WTC11 (cell line): ENCODE data around the gene ALG8. TPM values are rescaled to one million over a fixed set of nuclear protein-coding genes. Genes with fewer than 3 reads are reported as not detected.

Experiments
- ATAC-seq: fragments of 200-7000 bp; cut with Tn5 transposase; 2 replicates; pipeline ENCODE4 v1.10.0; 2021; ENCODE audit warnings: mild to moderate bottlenecking, moderate library complexity
- CTCF ChIA-PET: fragments of 300-600 bp; sonication (Branson Sonifier 250); formaldehyde crosslinking; loops from one replicate; lab custom pipeline; 2021; ENCODE audit warnings: antibody characterized with exemption; lab: Charles Lee
- POLR2A ChIA-PET: fragments of 350-600 bp; sonication (Branson Sonifier 250); formaldehyde crosslinking; loops from one replicate; lab custom pipeline; 2021; ENCODE audit warnings: antibody characterized with exemption; lab: Charles Lee
- DNase-seq: peaks from one replicate; pipeline ENCODE4 v3.0.0; 2021; ENCODE audit warnings: low spot score
- H3K27ac Mint-ChIP-seq: 2 replicates; pipeline ENCODE4 v1.8.0; 2021; ENCODE audit warnings: mixed read lengths
- H3K27me3 Mint-ChIP-seq: 2 replicates; pipeline ENCODE4 v1.8.0; 2021; ENCODE audit warnings: low read depth, mild to moderate bottlenecking, moderate library complexity, mixed read lengths
- H3K36me3 Mint-ChIP-seq: 2 replicates; pipeline ENCODE4 v1.8.0; 2021; ENCODE audit warnings: mixed read lengths
- H3K4me1 Mint-ChIP-seq: 2 replicates; pipeline ENCODE4 v1.8.0; 2022; ENCODE audit warnings: mixed read lengths
- H3K4me3 Mint-ChIP-seq: 2 replicates; pipeline ENCODE4 v1.8.0; 2021; ENCODE audit warnings: mild to moderate bottlenecking, moderate library complexity, mixed read lengths
- H3K9me3 Mint-ChIP-seq: 2 replicates; pipeline ENCODE4 v1.8.0; 2021; ENCODE audit warnings: mixed read lengths
- CREB1 ChIP-seq: sonication (generic); formaldehyde crosslinking; IDR thresholded peaks from 2 replicates; pipeline ENCODE4 v1.8.0; 2023; ENCODE audit warnings: mild to moderate bottlenecking, missing genetic modification reagents
- CREM ChIP-seq: sonication (generic); formaldehyde crosslinking; IDR thresholded peaks from 2 replicates; pipeline ENCODE4 v1.8.1; 2022; ENCODE audit warnings: mild to moderate bottlenecking, missing genetic modification reagents, moderate library complexity
- GABPB1 ChIP-seq: sonication (generic); formaldehyde crosslinking; IDR thresholded peaks from 2 replicates; pipeline ENCODE4 v1.8.1; 2023; ENCODE audit warnings: mild to moderate bottlenecking, missing genetic modification reagents
- IRF2 ChIP-seq: sonication (generic); formaldehyde crosslinking; IDR thresholded peaks from 2 replicates; pipeline ENCODE4 v1.8.0; 2022; ENCODE audit warnings: low read depth, missing genetic modification reagents, borderline replicate concordance
- NFE2L1 ChIP-seq: sonication (generic); formaldehyde crosslinking; IDR thresholded peaks from 2 replicates; pipeline ENCODE4 v1.8.1; 2023; ENCODE audit warnings: missing genetic modification reagents
- NR2C2 ChIP-seq: sonication (generic); formaldehyde crosslinking; IDR thresholded peaks from 2 replicates; pipeline ENCODE4 v1.8.0; 2022; ENCODE audit warnings: mild to moderate bottlenecking, missing genetic modification reagents
- RORB ChIP-seq: fragments of 250-450 bp; sonication (Bioruptor Pico); IDR thresholded peaks from 2 replicates; pipeline ENCODE4 v1.9.0; 2021; ENCODE audit warnings: mild to moderate bottlenecking
- SMAD4 ChIP-seq: sonication (generic); formaldehyde crosslinking; IDR thresholded peaks from 2 replicates; pipeline ENCODE4 v1.8.0; 2022; ENCODE audit warnings: mild to moderate bottlenecking, missing genetic modification reagents
- TCF7 ChIP-seq: sonication (generic); formaldehyde crosslinking; IDR thresholded peaks from 2 replicates; pipeline ENCODE4 v1.8.0; 2022; ENCODE audit warnings: mild to moderate bottlenecking, low read depth, missing genetic modification reagents, moderate library complexity
- TEAD1 ChIP-seq: sonication (generic); formaldehyde crosslinking; IDR thresholded peaks from 2 replicates; pipeline ENCODE4 v1.8.0; 2022; ENCODE audit warnings: mild to moderate bottlenecking, missing genetic modification reagents
- total RNA-seq: library from RNA; stranded (reverse); gene quantifications from 3 replicates; pipeline ENCODE4 v1.2.3, GENCODE V29; 2021
- TF ChIP-seq, protein P1 (sequence below): sonication (generic); formaldehyde crosslinking; IDR thresholded peaks from 2 replicates; pipeline ENCODE4 v1.8.1; 2023; ENCODE audit warnings: mild to moderate bottlenecking, missing genetic modification reagents, moderate library complexity
- TF ChIP-seq, protein P2 (sequence below): sonication (generic); formaldehyde crosslinking; IDR thresholded peaks from 2 replicates; pipeline ENCODE4 v1.8.1; 2023; ENCODE audit warnings: mild to moderate bottlenecking, missing genetic modification reagents, borderline replicate concordance
- TF ChIP-seq, protein P3 (sequence below): fragments of 250-450 bp; sonication (Bioruptor Pico); IDR thresholded peaks from 2 replicates; pipeline ENCODE4 v2.1.2; 2022; ENCODE audit warnings: mild to moderate bottlenecking, moderate library complexity
- TF ChIP-seq, protein P4 (sequence below): sonication (generic); formaldehyde crosslinking; IDR thresholded peaks from 2 replicates; pipeline ENCODE4 v1.8.1; 2022; ENCODE audit warnings: low read depth, mild to moderate bottlenecking, moderate library complexity, missing genetic modification reagents, borderline replicate concordance
- TF ChIP-seq, protein P5 (sequence below): fragments of 250-450 bp; sonication (Bioruptor Pico); IDR thresholded peaks from 2 replicates; pipeline ENCODE4 v1.9.0; 2021; ENCODE audit warnings: mild to moderate bottlenecking
- TF ChIP-seq, protein P6 (sequence below): sonication (generic); formaldehyde crosslinking; IDR thresholded peaks from 2 replicates; pipeline ENCODE4 v1.8.0; 2022; ENCODE audit warnings: mild to moderate bottlenecking, missing genetic modification reagents
- TF ChIP-seq, protein P7 (sequence below): fragments of 250-450 bp; sonication (Bioruptor Pico); IDR thresholded peaks from 2 replicates; pipeline ENCODE4 v1.9.0; 2021; ENCODE audit warnings: mild to moderate bottlenecking
- TF ChIP-seq, protein P8 (sequence below): sonication (generic); formaldehyde crosslinking; conservative IDR thresholded peaks from 2 replicates; pipeline ENCODE4 v1.8.1; 2023; ENCODE audit warnings: mild to moderate bottlenecking, low read depth, missing genetic modification reagents, moderate library complexity

Gene ALG8
- total RNA-seq, 1 experiment from 2014 or later: 63.8 TPM

DNA sequence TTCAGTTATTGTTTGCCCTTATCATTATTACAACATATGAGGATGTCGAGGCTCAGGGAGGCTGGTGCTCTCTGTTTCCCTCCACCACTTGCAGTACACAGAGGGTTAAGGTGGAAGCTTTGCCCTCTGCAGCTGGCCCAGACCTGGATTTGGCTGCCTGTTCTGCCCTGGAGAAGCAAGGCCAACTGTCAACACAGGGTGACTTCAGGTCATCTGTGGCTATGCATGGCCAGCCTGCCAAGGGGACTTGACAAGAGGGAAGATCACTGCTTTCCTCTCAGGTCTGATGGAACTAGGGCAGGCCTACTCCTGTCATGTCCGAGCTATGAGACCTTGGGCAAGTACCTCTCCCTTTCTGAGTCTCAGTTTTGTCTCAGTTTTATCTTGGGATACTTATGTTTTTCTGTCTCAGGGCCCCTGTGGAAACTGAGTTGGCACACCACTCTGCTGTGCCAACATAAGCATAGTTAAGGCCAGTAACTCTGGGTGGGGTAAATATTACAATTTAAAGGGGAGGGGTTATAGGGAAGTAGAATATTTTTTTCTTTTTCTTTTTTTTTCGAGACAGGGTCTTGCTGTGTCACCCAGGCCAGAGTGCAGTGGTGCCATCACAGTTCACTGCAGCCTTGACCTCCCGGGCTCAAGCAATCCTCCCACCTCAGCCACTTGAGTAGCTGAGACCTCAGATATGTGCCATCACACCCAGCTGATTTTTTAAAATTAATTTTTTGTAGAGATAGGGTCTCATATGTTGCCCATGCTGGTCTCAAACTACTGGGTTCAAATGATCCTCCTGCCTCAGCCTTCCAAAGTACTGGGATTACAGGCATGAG is 78.1 kb downstream of the ALG8 start:
- Mint-ChIP-seq H3K4me1 (no peaks in the 10 kb centered on the region), H3K27me3 (no peaks in the 10 kb centered on the region), H3K4me3 (no peak overlapping the region), H3K9me3 (no peaks in the 10 kb centered on the region), H3K27ac (no peak overlapping the region), H3K36me3 (no peaks in the 10 kb centered on the region)
- TF ChIP-seq, protein P1, sequence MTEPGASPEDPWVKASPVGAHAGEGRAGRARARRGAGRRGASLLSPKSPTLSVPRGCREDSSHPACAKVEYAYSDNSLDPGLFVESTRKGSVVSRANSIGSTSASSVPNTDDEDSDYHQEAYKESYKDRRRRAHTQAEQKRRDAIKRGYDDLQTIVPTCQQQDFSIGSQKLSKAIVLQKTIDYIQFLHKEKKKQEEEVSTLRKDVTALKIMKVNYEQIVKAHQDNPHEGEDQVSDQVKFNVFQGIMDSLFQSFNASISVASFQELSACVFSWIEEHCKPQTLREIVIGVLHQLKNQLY: no peak
- TF ChIP-seq, protein P2, sequence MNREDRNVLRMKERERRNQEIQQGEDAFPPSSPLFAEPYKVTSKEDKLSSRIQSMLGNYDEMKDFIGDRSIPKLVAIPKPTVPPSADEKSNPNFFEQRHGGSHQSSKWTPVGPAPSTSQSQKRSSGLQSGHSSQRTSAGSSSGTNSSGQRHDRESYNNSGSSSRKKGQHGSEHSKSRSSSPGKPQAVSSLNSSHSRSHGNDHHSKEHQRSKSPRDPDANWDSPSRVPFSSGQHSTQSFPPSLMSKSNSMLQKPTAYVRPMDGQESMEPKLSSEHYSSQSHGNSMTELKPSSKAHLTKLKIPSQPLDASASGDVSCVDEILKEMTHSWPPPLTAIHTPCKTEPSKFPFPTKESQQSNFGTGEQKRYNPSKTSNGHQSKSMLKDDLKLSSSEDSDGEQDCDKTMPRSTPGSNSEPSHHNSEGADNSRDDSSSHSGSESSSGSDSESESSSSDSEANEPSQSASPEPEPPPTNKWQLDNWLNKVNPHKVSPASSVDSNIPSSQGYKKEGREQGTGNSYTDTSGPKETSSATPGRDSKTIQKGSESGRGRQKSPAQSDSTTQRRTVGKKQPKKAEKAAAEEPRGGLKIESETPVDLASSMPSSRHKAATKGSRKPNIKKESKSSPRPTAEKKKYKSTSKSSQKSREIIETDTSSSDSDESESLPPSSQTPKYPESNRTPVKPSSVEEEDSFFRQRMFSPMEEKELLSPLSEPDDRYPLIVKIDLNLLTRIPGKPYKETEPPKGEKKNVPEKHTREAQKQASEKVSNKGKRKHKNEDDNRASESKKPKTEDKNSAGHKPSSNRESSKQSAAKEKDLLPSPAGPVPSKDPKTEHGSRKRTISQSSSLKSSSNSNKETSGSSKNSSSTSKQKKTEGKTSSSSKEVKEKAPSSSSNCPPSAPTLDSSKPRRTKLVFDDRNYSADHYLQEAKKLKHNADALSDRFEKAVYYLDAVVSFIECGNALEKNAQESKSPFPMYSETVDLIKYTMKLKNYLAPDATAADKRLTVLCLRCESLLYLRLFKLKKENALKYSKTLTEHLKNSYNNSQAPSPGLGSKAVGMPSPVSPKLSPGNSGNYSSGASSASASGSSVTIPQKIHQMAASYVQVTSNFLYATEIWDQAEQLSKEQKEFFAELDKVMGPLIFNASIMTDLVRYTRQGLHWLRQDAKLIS (CRISPR knock-in tag): no peak
- TF ChIP-seq NR2C2 (CRISPR knock-in tag) (no peak), CREB1 (CRISPR knock-in tag) (no peak), SMAD4 (CRISPR knock-in tag) (no peak), TEAD1 (no peak), GABPB1 (no peak), RORB (CRISPR knock-in tag) (no peak), IRF2 (CRISPR knock-in tag) (no peak), TCF7 (CRISPR knock-in tag) (no peak), CREM (no peak), NFE2L1 (CRISPR knock-in tag) (no peak)
- TF ChIP-seq, protein P3, sequence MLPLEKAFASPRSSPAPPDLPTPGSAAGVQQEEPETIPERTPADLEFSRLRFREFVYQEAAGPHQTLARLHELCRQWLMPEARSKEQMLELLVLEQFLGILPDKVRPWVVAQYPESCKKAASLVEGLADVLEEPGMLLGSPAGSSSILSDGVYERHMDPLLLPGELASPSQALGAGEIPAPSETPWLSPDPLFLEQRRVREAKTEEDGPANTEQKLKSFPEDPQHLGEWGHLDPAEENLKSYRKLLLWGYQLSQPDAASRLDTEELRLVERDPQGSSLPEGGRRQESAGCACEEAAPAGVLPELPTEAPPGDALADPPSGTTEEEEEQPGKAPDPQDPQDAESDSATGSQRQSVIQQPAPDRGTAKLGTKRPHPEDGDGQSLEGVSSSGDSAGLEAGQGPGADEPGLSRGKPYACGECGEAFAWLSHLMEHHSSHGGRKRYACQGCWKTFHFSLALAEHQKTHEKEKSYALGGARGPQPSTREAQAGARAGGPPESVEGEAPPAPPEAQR: no peak
- TF ChIP-seq, protein P4, sequence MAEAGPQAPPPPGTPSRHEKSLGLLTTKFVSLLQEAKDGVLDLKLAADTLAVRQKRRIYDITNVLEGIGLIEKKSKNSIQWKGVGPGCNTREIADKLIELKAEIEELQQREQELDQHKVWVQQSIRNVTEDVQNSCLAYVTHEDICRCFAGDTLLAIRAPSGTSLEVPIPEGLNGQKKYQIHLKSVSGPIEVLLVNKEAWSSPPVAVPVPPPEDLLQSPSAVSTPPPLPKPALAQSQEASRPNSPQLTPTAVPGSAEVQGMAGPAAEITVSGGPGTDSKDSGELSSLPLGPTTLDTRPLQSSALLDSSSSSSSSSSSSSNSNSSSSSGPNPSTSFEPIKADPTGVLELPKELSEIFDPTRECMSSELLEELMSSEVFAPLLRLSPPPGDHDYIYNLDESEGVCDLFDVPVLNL (CRISPR knock-in tag): no peak
- TF ChIP-seq, protein P5, sequence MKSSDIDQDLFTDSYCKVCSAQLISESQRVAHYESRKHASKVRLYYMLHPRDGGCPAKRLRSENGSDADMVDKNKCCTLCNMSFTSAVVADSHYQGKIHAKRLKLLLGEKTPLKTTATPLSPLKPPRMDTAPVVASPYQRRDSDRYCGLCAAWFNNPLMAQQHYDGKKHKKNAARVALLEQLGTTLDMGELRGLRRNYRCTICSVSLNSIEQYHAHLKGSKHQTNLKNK (CRISPR knock-in tag): no peak
- TF ChIP-seq, protein P6, sequence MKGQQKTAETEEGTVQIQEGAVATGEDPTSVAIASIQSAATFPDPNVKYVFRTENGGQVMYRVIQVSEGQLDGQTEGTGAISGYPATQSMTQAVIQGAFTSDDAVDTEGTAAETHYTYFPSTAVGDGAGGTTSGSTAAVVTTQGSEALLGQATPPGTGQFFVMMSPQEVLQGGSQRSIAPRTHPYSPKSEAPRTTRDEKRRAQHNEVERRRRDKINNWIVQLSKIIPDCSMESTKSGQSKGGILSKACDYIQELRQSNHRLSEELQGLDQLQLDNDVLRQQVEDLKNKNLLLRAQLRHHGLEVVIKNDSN: no peak
- TF ChIP-seq, protein P7, sequence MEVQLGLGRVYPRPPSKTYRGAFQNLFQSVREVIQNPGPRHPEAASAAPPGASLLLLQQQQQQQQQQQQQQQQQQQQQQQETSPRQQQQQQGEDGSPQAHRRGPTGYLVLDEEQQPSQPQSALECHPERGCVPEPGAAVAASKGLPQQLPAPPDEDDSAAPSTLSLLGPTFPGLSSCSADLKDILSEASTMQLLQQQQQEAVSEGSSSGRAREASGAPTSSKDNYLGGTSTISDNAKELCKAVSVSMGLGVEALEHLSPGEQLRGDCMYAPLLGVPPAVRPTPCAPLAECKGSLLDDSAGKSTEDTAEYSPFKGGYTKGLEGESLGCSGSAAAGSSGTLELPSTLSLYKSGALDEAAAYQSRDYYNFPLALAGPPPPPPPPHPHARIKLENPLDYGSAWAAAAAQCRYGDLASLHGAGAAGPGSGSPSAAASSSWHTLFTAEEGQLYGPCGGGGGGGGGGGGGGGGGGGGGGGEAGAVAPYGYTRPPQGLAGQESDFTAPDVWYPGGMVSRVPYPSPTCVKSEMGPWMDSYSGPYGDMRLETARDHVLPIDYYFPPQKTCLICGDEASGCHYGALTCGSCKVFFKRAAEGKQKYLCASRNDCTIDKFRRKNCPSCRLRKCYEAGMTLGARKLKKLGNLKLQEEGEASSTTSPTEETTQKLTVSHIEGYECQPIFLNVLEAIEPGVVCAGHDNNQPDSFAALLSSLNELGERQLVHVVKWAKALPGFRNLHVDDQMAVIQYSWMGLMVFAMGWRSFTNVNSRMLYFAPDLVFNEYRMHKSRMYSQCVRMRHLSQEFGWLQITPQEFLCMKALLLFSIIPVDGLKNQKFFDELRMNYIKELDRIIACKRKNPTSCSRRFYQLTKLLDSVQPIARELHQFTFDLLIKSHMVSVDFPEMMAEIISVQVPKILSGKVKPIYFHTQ: no peak
- TF ChIP-seq, protein P8, sequence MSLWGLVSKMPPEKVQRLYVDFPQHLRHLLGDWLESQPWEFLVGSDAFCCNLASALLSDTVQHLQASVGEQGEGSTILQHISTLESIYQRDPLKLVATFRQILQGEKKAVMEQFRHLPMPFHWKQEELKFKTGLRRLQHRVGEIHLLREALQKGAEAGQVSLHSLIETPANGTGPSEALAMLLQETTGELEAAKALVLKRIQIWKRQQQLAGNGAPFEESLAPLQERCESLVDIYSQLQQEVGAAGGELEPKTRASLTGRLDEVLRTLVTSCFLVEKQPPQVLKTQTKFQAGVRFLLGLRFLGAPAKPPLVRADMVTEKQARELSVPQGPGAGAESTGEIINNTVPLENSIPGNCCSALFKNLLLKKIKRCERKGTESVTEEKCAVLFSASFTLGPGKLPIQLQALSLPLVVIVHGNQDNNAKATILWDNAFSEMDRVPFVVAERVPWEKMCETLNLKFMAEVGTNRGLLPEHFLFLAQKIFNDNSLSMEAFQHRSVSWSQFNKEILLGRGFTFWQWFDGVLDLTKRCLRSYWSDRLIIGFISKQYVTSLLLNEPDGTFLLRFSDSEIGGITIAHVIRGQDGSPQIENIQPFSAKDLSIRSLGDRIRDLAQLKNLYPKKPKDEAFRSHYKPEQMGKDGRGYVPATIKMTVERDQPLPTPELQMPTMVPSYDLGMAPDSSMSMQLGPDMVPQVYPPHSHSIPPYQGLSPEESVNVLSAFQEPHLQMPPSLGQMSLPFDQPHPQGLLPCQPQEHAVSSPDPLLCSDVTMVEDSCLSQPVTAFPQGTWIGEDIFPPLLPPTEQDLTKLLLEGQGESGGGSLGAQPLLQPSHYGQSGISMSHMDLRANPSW (CRISPR knock-in tag): no peak
- ChIA-PET CTCF (interaction anchor here (1.0 kb wide), 1 partner anchor 15 kb away, joined by 3 read pairs; no protein-coding TSS in a partner anchor), POLR2A (no interaction called here)
- DNase-seq (no peak), ATAC-seq (no peak)
